ENCODE data around the gene FBXO21. TPM values are rescaled to one million over a fixed set of nuclear protein-coding genes. Genes with fewer than 3 reads are reported as not detected.

The FBXO21 gene
- total and polyA plus RNA-seq, 2 of the 4 experiments (the other 2 are of a cell fraction), result 43.6 to 56.6 TPM

DNA sequence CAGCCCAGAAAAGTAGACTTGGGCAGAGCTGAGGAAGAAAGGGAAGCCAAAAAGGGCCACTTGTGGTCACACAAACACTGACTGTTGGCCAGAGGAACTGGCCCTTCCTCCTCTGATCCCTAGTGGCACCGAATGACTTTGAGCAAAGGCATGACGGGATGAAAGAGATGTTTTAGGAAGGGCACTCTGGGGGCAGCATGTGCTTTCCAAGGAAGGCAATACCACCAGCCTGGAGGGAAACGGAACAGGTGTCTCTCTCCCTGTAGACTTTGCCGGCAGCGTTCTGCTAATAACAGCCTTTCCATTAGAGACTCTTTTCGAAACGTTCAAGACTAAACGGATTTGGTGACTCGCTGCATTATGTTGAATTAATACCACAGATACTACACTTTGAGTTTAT lies 12.3 kb upstream of the FBXO21 start:
- Histone ChIP-seq H3K36me3 (ENCODE audit: control insufficient read depth, insufficient read depth, low read length) (no peaks in the 10 kb centered on the region), H3K23ac (ENCODE audit: low read depth, low read length) (no peak overlapping the region), H3K9ac (ENCODE audit: low read depth, low read length) (no peak overlapping the region), H3K4me1 (ENCODE audit: control insufficient read depth, insufficient read depth, low read length) (no peaks in the 10 kb centered on the region), H2BK15ac (ENCODE audit: low read depth, low read length) (no peak overlapping the region), H3K27ac (ENCODE audit: insufficient read depth, low read length) (no peak overlapping the region), H3K4me2 (ENCODE audit: low read depth, low read length) (no peak overlapping the region), H4K8ac (ENCODE audit: low read depth in 2 of 2, low read length in 2 of 2) (no peak overlapping the region), H3K27me3 (ENCODE audit: control insufficient read depth, insufficient read depth, low read length) (peaks cover 2% of the 10 kb centered on the region; the same call in 1 of the 2 replicates), H2AFZ (replicated peaks; ENCODE audit: low read length, poor library complexity) (no peak overlapping the region), H3K79me1 (ENCODE audit: low read depth in 1 of 2, low read length in 2 of 2) (no peaks in the 10 kb centered on the region), H4K91ac (ENCODE audit: insufficient read depth, low read depth, low read length) (no peak overlapping the region), H3K14ac (replicated peaks; ENCODE audit: low read depth, low read length) (no peak overlapping the region), H2BK5ac (ENCODE audit: low read depth, low read length, poor library complexity, severe bottlenecking) (no peak overlapping the region), H3K56ac (ENCODE audit: extremely low read depth, insufficient read depth, low read length) (no peak overlapping the region), H3K4ac (ENCODE audit: low read depth, low read length) (no peak overlapping the region), H2BK120ac (ENCODE audit: low read depth, low read length) (no peak overlapping the region), H3K4me3 (ENCODE audit: insufficient read depth, low read depth, low read length) (no peak overlapping the region), H4K5ac (ENCODE audit: low read depth, low read length) (no peak overlapping the region), H3K9me1 (ENCODE audit: insufficient read depth, low read length) (no peaks in the 10 kb centered on the region), H2BK20ac (ENCODE audit: low read depth, low read length) (no peak overlapping the region), H4K20me1 (ENCODE audit: insufficient read depth, low read length) (no peaks in the 10 kb centered on the region), H2AK5ac (ENCODE audit: low read depth, low read length) (no peak overlapping the region), H3K9me3 (ENCODE audit: control insufficient read depth, insufficient read depth, low read length) (peaks cover 2% of the 10 kb centered on the region; the same call in 1 of the 2 replicates), H2AK9ac (replicated peaks; ENCODE audit: low read depth, low read length, poor library complexity) (no peak overlapping the region), H3K18ac (ENCODE audit: low read depth, low read length) (no peak overlapping the region)
- WGBS, 2 experiments (ENCODE audit: extremely low coverage in 2 of 2, insufficient read length in 1 of 2), result 40% methylated on average over 1 of the region's 9 CpGs; no CpG with 5 or more reads in 1 of the 2 experiments
- dilution Hi-C loops (cut with HindIII; ENCODE audit: low sequenced_read_pairs, unreplicated experiment), result no loop called here
- POLR2A ChIA-PET (ENCODE audit: unreplicated experiment), result no interaction called here
- intact Hi-C loops (cut with micrococcal nuclease), result no loop called here
- TF ChIP-seq CEBPB (IDR thresholded peaks at IDR 0.05; ENCODE audit: low read depth, low read length) (no peak), RCOR1 (IDR thresholded peaks at IDR 0.05; ENCODE audit: insufficient replicate concordance, low read length) (no peak), CHD1 (IDR thresholded peaks at IDR 0.05; ENCODE audit: low read depth, low read length) (no peak), MAZ (IDR thresholded peaks at IDR 0.05; ENCODE audit: borderline replicate concordance, low read depth, low read length) (no peak), POLR2A (IDR thresholded peaks at IDR 0.05; ENCODE audit: low read depth, low read length) (no peak), MXI1 (IDR thresholded peaks at IDR 0.05; ENCODE audit: borderline replicate concordance, low read depth, low read length) (no peak), RAD21 (IDR thresholded peaks at IDR 0.05; ENCODE audit: low read length) (no peak), NFE2L2 (IDR thresholded peaks at IDR 0.05; ENCODE audit: low read depth, low read length) (no peak), RFX5 (IDR thresholded peaks at IDR 0.05; ENCODE audit: low read depth, low read length) (no peak), BHLHE40 (IDR thresholded peaks at IDR 0.05; ENCODE audit: low read depth, low read length) (no peak), SMC3 (IDR thresholded peaks at IDR 0.05; ENCODE audit: low read depth, low read length) (no peak), MAFK (IDR thresholded peaks at IDR 0.05; ENCODE audit: low read depth, low read length) (no peak)
- no TSS peak for BruUV-seq (replicated peaks)
- CTCF ChIA-PET, result no interaction called here
- ATAC-seq (ENCODE audit: low read depth), result no peak
- no peak for DNase-seq
- in situ Hi-C loops (cut with MboI; ENCODE audit: low sequenced_read_pairs), result no loop called here
